HG03025 (cell line): ENCODE results near the gene AGO4.
"Not testable (repeated sequence)": the region's sequence is repeated elsewhere in the genome, so short reads cannot be mapped to it uniquely, and the experiment has no call there.

Source experiments
- ATAC-seq: cut with Tn5 transposase; IDR thresholded peaks from one replicate; pipeline ENCODE4 v1.9.1; 2021; ENCODE audit warnings: mild to moderate bottlenecking, moderate library complexity; ENCODE audit not compliant: unreplicated experiment, low FRiP score

The AGO4 gene

GRCh38 chr1:35810096-35810881, 2.5 kb downstream of the AGO4 start:
- ATAC-seq, result no peak

GRCh38 chr1:35812754-35813153, 4.9 kb downstream of the AGO4 start:
- not testable (repeated sequence) for ATAC-seq

- ATAC-seq, result no peak
Measured at GRCh38 chr1:35825255-35825654, 17.4 kb downstream of the AGO4 start.

- no peak for ATAC-seq
Measured at GRCh38 chr1:35832276-35832905, 24.6 kb downstream of the AGO4 start.

- ATAC-seq, result no peak
Measured at GRCh38 chr1:35833395-35833794, 25.6 kb downstream of the AGO4 start.

- ATAC-seq, result no peak
Measured at GRCh38 chr1:35834218-35834617, 26.4 kb downstream of the AGO4 start.

- ATAC-seq, result no peak
Measured at GRCh38 chr1:35835398-35835797, 27.6 kb downstream of the AGO4 start.

GRCh38 chr1:35836734-35837133, 28.9 kb downstream of the AGO4 start:
- ATAC-seq, result no peak

GRCh38 chr1:35838693-35839245, 31.0 kb downstream of the AGO4 start:
- ATAC-seq, result no peak

GRCh38 chr1:35844826-35845225, 37.0 kb downstream of the AGO4 start:
- no peak for ATAC-seq

GRCh38 chr1:35845766-35846165, 38.0 kb downstream of the AGO4 start:
- no peak for ATAC-seq

GRCh38 chr1:35847935-35848565, 40.2 kb downstream of the AGO4 start:
- ATAC-seq, result no peak

GRCh38 chr1:35850051-35850450, 42.2 kb downstream of the AGO4 start:
- no peak for ATAC-seq

GRCh38 chr1:35850716-35851115, 42.9 kb downstream of the AGO4 start:
- ATAC-seq, result no peak

- no peak for ATAC-seq
Measured at GRCh38 chr1:35851132-35851869, 43.5 kb downstream of the AGO4 start.

- ATAC-seq, result no peak
Measured at GRCh38 chr1:35852241-35852640, 44.4 kb downstream of the AGO4 start.

- no peak for ATAC-seq
Measured at GRCh38 chr1:35854989-35855700, 47.3 kb downstream of the AGO4 start.

GRCh38 chr1:35856964-35857363, 49.1 kb downstream of the AGO4 start:
- no peak for ATAC-seq

GRCh38 chr1:35857830-35858229, 50.0 kb downstream of the AGO4 start:
- no peak for ATAC-seq

- no peak for ATAC-seq
Measured at GRCh38 chr1:35860696-35861095, 52.9 kb downstream of the AGO4 start.
